HS-27A (cell line): Measurements from ENCODE around the gene PTGER3.

Experiments used
- DNase-seq: peaks from one replicate; pipeline ENCODE4 v3.0.0-alpha.2; 2012; ENCODE audit warnings: low read depth, missing footprints

The PTGER3 gene

GRCh38 chr1:71049951-71050598 lies 2.5 kb upstream of the PTGER3 start:
- DNase-seq: peak; percentile 34

GRCh38 chr1:71046891-71047634 lies 553 bp downstream of the PTGER3 start:
- no peak for DNase-seq

- no peak for DNase-seq
Measured at GRCh38 chr1:71045463-71046028, 2.1 kb downstream of the PTGER3 start.

GRCh38 chr1:71044833-71045232 lies 2.8 kb downstream of the PTGER3 start:
- DNase-seq: no peak

- no peak for DNase-seq
Measured at GRCh38 chr1:71043065-71043464, 4.6 kb downstream of the PTGER3 start.

GRCh38 chr1:71041806-71042205 lies 5.8 kb downstream of the PTGER3 start:
- no peak for DNase-seq

GRCh38 chr1:71039661-71040262 lies 7.9 kb downstream of the PTGER3 start:
- no peak for DNase-seq

- no peak for DNase-seq
Measured at GRCh38 chr1:71038942-71039341, 8.7 kb downstream of the PTGER3 start.

GRCh38 chr1:71037829-71038620 lies 9.6 kb downstream of the PTGER3 start:
- DNase-seq: no peak

- no peak for DNase-seq
Measured at GRCh38 chr1:71037066-71037465, 10.6 kb downstream of the PTGER3 start.

GRCh38 chr1:71033136-71033535 lies 14.5 kb downstream of the PTGER3 start:
- DNase-seq: no peak

- no peak for DNase-seq
Measured at GRCh38 chr1:71031426-71031825, 16.2 kb downstream of the PTGER3 start.

GRCh38 chr1:71030026-71030425 lies 17.6 kb downstream of the PTGER3 start:
- no peak for DNase-seq

- no peak for DNase-seq
Measured at GRCh38 chr1:71028981-71029380, 18.6 kb downstream of the PTGER3 start.

- no peak for DNase-seq
Measured at GRCh38 chr1:71027991-71028390, 19.6 kb downstream of the PTGER3 start.

GRCh38 chr1:71026093-71026492 lies 21.5 kb downstream of the PTGER3 start:
- no peak for DNase-seq

- DNase-seq: no peak
Measured at GRCh38 chr1:71023515-71023914, 24.1 kb downstream of the PTGER3 start.

- DNase-seq: no peak
Measured at GRCh38 chr1:71019233-71019969, 28.2 kb downstream of the PTGER3 start.

- DNase-seq: no peak
Measured at GRCh38 chr1:71018791-71019190, 28.8 kb downstream of the PTGER3 start.

GRCh38 chr1:71015745-71016144 lies 31.9 kb downstream of the PTGER3 start:
- no peak for DNase-seq

- no peak for DNase-seq
Measured at GRCh38 chr1:71014178-71014579, 33.4 kb downstream of the PTGER3 start.
